Muscle of arm (tissue), 12 donors: ENCODE measurements around the gene DLGAP3. TPM values are rescaled to one million over a fixed set of nuclear protein-coding genes. Genes with fewer than 3 reads are reported as not detected.
"Not testable (repeated sequence)": the region's sequence is repeated elsewhere in the genome, so short reads cannot be mapped to it uniquely, and the experiment has no call there.

Experiments used
- DNase-seq: peaks from one replicate; pipeline ENCODE4 v3.0.0-alpha.2; 2013
- polyA plus RNA-seq, 12 donors: library from polyadenylated mRNA; unstranded; fragments of 120-200 nt; gene quantifications; one replicate each; pipeline ENCODE4 v1.2.1, GENCODE V29; 2013; ENCODE audit not compliant: insufficient read length in 12 of 12

Gene DLGAP3
- polyA plus RNA-seq, 12 donors: 0.07 to 3.4 (median 0.22) TPM; not detected in 2

DNA sequence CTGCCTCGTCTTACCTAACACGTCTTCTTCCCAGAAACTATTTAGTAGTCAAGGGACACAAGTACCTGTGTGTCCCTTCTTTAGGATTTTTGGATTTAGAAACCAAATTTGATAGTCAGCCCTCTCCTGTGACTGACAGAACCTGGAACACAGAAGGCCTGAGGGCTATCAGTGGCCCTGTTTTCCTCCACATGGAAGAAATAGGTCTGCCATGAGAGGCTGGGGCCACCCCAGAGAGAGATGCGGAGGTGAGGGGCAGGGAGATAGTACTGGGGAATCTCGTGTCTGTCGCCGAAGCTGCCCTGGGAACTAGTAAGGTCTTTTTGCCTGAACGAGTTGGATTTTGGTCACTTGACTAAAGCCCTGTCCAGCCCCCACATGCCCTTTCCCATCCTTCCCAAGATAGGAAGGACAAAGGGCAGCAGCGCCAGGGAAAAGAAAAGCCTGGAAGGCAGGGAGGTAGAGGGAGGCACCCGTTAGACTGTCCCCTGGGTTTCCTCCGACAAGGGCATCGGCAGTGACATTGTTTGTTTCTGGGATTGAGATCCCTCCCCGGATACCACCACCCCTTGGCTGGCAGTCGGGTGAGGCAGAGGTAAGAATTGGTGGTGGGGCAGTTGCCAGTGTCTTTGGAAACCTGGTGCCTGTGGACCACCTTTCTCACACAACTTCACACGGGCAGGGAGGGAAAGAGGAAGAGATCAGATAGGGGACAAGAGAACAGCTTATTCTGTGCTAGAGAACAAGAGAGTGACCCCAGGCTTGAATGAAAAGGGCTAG, 89.7 kb downstream of the DLGAP3 start:
- no peak for DNase-seq

DNA sequence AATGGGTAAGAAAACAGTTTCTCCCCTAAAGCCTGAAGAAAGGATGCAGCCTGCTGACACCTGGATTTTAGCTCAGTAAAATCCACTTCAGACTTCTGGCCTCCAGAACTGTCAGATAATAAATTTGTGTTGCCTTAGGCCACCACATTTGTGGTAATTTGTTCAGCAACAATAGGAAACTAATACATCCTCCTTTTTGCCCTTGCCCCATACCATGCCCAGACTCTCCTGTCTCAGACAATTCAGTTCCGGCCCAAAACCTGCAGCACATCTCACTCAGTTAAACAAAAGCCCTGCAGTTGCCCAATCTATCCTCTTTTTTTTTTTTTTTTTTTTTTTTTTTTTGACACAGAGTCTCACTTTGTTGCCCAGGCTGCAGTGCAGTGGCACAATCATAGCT, 95.7 kb downstream of the DLGAP3 start:
- DNase-seq: no peak

DNA sequence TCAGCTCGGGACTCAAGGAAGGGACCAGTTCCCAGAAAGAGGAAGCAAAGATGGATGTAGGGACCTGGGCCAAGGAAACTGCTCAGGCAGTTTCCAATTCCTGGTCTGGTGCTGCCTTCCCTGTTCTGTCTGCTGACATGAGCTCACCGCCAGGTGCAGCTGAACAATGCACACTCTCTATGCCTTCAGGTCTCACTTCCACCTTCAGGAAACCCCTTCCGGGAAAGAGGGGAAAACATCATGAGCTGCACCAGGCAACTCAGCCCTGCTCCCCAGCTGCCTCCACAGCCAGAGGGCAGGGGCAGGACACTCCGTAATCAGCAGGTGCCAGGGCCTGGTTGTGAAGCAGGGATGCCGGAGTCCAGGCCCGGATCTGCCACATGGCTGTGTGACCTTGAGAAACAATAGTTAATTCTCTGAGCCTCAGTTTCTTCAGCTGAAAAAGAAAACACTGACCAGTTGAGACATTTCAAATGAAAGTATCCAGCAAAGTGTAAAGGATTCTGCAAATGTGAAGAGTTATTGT, 97.7 kb downstream of the DLGAP3 start:
- DNase-seq: no peak

DNA sequence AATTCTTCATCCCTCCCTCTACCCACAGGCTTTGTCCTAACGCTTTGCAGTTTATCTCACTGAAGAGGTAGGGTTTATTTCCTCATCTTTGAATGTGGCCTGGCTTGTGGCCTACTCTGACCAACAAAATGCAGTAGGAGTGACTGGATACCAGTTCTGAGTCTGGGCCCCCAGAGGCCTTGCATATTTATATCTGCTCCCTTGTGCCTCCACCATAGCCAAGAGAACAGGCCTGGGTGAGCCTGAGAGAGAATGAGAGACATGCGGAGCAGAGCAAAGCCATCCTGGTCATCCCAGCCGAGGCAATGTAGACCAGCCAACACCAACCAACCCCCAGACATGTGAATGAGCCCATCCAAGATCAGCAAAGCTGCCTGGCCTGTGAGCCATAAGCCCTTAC, 100.2 kb downstream of the DLGAP3 start:
- DNase-seq: no peak

DNA sequence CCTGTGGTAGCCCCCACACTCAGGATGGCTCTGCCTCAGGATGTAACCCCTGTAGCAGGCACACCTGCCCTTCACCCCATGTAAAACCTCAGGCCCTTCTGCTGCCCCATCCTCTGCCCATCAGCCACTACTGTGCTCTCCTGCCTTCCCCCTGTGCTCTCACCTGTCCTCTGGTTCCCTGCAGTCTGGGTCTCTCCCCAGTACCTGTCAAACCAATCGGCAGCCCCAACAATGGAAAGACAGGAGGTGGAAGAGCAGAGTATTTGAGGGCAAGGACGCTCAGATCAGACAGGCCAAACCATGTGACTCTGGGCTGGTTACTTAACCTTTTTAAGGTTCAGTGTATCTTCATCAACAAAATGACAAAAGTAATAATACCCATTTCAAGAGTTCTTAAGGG, 100.8 kb downstream of the DLGAP3 start:
- no peak for DNase-seq

DNA sequence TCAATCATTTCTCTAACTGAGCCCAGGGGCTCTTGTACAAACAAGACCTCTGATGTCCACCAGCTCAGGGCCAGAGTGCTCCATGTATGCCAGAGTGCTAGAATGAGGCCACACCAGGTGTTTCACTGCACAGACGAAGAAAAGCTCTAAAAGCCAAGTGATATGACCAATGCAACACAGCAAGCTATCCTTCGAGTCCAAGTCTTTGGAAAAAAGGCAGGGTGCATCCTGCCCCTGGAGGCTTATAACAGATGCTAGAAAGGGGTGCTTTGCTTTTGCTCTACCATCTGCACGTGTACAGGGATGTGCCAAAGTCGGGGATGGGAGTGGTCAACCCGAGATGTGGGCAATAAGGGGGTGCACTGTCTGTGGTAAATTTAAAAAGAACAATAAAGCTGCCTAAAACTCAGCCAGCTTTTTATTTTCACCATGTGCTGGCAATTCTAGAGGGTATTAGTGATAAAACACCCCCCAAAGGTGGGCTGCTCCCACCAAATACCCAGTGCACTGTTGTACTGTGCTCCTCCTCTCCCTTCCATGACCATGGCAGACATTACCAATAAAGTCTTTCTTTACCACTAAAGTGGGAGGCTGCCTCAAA, 102.0 kb downstream of the DLGAP3 start:
- DNase-seq: no peak

DNA sequence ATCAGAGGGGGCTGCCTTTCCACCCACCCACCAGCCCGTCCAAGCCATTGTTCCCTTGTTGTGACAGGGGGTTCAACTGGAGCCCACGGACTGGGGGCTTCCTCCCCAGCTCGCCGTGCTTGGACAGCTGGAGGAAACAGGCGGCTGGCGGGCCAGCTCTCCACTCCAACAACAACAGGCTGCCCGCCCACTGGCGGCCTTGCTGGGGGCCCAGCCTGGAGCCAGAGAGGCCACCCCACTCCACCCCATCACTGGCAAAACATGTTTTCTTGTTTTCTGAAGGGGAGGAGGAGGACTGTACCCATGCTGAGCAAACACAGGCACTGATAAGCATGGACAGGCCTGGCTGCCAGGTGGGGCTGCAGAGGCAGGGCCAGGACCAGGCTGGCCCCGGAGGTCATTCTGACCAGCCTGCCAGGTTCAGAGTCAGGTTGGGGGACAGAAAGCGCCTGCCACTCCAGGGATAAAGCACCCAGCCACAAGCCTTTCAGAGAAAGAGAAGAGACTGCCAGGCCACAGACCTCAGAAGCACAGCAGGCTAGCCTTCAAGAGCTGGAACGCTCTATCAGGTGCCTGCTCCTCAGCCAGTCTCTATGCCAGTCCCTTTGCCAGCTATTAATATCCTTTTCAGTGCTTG, 103.9 kb downstream of the DLGAP3 start:
- DNase-seq: no peak

DNA sequence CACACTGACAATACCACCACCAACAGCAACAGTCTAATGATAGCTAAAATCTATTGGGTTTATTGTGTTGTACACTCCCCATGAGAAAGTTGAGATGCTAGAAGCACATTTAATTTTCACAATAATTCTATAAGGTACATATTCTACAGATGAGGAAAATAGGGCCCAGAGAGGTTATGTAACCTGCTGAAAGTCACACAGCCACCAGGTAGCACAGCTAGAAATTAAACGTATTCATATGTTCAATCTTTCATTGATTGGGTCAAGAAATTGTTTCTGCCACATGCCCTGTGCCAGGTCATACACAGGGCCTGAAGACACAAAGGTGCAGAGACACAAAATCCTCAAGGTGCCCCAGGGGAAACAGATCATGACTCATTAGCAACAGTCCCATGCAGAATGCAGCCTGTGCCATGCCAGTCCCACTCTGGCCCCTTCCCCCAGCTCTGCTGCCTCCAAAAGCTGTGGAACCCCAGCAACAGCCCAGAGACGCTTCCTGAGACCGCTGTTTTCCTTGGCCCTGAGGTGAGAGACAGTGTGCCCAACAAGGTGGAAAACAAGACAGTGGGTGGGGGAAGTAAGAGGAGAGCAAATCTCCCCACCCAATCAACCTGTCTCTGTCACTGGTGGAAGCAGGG, 104.5 kb downstream of the DLGAP3 start:
- no peak for DNase-seq

DNA sequence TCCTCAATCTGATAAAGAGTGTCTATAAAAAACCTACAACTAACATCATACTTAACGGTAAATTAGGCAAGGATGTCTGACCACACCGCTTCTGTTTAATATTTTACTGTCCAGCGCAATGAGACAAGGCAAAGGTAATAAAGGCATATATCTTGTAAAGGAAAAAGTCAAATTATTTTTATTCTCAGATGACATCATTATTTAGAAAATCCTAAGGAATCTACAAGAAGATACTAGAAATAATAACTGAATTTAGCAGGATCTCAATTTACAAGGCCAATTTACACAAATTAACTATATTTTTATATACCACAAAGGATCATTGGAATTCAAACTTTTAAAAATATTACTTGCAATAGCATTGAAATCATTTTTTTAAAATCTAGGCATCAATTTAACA, 107.2 kb downstream of the DLGAP3 start:
- no peak for DNase-seq

DNA sequence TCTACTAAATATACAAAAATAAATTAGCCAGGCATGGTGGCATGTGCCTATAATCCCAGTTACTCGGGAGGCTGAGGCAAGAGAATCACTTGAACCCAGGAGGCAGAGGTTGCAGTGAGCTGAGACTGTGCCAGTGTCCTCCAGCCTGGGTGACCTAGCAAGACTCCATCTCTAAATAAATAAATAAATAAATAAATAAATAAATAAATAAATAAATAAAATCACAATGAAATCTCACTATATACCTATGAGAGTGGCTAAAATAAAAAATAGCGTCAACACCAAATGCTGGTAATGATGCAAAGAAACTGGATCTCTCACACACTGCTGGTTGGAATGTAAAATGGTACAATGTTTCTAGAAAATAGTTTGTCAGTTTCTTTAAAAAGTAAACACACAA, 110.6 kb downstream of the DLGAP3 start:
- not testable (repeated sequence) for DNase-seq

DNA sequence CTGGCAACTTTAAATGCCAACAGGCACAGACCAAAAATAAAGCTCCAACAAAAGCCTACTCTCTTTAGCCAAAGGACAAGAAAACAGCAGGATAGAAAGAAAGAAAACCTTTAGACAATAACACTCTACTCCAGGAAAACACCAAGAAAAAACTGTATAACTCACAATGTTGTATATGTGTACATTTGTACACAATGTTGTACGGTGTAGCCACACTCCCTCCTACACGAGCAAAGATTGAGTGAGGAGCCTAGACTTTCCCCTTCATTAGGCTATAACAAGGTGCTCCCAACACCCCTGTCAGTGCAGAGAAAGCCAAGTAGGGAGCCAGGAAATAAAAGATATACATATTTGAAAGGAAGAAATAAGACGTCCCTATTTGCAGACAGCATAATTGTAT, 112.7 kb downstream of the DLGAP3 start:
- DNase-seq: no peak

DNA sequence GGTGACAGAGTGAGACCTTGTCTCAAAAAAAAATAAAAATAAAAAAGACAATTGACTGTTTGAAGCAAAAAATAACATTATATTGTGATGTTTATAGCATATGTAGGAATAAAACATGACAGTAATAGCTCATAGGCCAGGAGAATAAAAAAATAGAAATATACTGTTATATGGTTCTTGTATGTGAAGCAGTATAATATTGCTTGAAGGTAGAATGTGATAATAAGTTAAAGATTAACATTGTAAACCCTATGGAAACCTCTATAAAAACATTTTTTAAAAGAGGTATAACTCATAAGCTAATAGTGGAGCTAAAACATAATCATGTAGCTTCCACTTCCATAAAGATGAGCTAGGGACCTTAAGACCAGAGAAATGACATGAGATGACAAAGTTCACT, 113.1 kb downstream of the DLGAP3 start:
- DNase-seq: no peak

Other genes with a start within 250 kb of the DLGAP3 start
- 10 to 100 TPM in 1 of 12 donors, 1 to 10 TPM in 2, under 1 TPM in 5, not detected in 4; 0.18 to 10.8 (median 0.38) TPM for gene GJB5, start 174.6 kb downstream of the DLGAP3 start, polyA plus RNA-seq
- under 1 TPM in 5 of 12 donors, not detected in 7; 0.05 to 0.77 (median 0.19) TPM for gene GJB4, start 169.9 kb downstream of the DLGAP3 start, polyA plus RNA-seq
- 1 to 10 TPM in 3 of 12 donors, under 1 TPM in 2, not detected in 7; 0.14 to 7.6 (median 1.2) TPM for gene GJB3, start 148.4 kb downstream of the DLGAP3 start, polyA plus RNA-seq
- 10 to 100 TPM in 11 of 12 donors, not detected in 1; 27.2 to 58.0 (median 32.5) TPM for gene GJA4, start 136.7 kb downstream of the DLGAP3 start, polyA plus RNA-seq
- 10 to 100 TPM in 11 of 12 donors, not detected in 1; 17.9 to 66.6 (median 23.5) TPM for gene SMIM12, start 69.9 kb downstream of the DLGAP3 start, polyA plus RNA-seq
- gene TMEM35B, start 55.7 kb upstream of the DLGAP3 start, polyA plus RNA-seq: 10 to 100 TPM in 11 of 12 donors, not detected in 1; 14.8 to 26.5 (median 20.2) TPM
- gene ZMYM6, start 102.3 kb upstream of the DLGAP3 start, polyA plus RNA-seq: 10 to 100 TPM in 9 of 12 donors, 1 to 10 TPM in 2, not detected in 1; 7.5 to 21.5 (median 13.0) TPM
- gene ZMYM1, start 149.7 kb upstream of the DLGAP3 start, polyA plus RNA-seq: 10 to 100 TPM in 10 of 12 donors, 1 to 10 TPM in 1, not detected in 1; 9.5 to 24.0 (median 13.1) TPM